Hematopoietic multipotent progenitor cell treated with erythropoietin and hydrocortisone succinate and interleukin-3 and kit ligand, for 8 days (in vitro differentiated cells): Measurements from ENCODE around the gene SLC5A5.

Experiments used
- DNase-seq: peaks from one replicate; pipeline ENCODE4 v3.0.0-alpha.2; 2015

Gene SLC5A5

GRCh38 chr19:17847538-17848366, 24.0 kb upstream of the SLC5A5 start, which contains the start of gene JAK3:
Gene JAK3, minus strand, starts transcription at chr19:17847982. Its CDS starts 3,565 bp downstream, at chr19:17844417.
- peak; percentile 39 for DNase-seq

- no peak for DNase-seq
These were observed 23.0 kb upstream of the SLC5A5 start for GRCh38 chr19:17848595-17849292.

GRCh38 chr19:17854061-17854460, 17.7 kb upstream of the SLC5A5 start:
- DNase-seq, result no peak

GRCh38 chr19:17855280-17856152, 16.2 kb upstream of the SLC5A5 start:
- peak; percentile 79 for DNase-seq

GRCh38 chr19:17859533-17860330, 12.0 kb upstream of the SLC5A5 start, which contains the start of gene RPL18A:
Gene RPL18A, plus strand, starts transcription at chr19:17859910. Its CDS starts 47 bp downstream, at chr19:17859957.
- peak; percentile 100 for DNase-seq

GRCh38 chr19:17860331-17860992, 11.3 kb upstream of the SLC5A5 start:
- peak; percentile 30 for DNase-seq

- DNase-seq, result no peak
These were observed 10.8 kb upstream of the SLC5A5 start for GRCh38 chr19:17860993-17861360.

GRCh38 chr19:17861542-17862402, 10.0 kb upstream of the SLC5A5 start:
- no peak for DNase-seq

- DNase-seq, result no peak
These were observed 8.8 kb upstream of the SLC5A5 start for GRCh38 chr19:17862711-17863519.

- DNase-seq, result no peak
These were observed 8.1 kb upstream of the SLC5A5 start for GRCh38 chr19:17863520-17864182.

GRCh38 chr19:17865364-17866311, 6.1 kb upstream of the SLC5A5 start:
- peak; percentile 61 for DNase-seq

- no peak for DNase-seq
These were observed 5.3 kb upstream of the SLC5A5 start for GRCh38 chr19:17866312-17866963.

GRCh38 chr19:17866964-17867486, 4.7 kb upstream of the SLC5A5 start:
- DNase-seq, result no peak

GRCh38 chr19:17868669-17869068, 3.1 kb upstream of the SLC5A5 start:
- DNase-seq, result no peak

- DNase-seq, result no peak
These were observed 2.6 kb upstream of the SLC5A5 start for GRCh38 chr19:17869114-17869608.

GRCh38 chr19:17871032-17871877, 490 bp upstream of the SLC5A5 start:
- no peak for DNase-seq
